ENCODE results near the gene MLH3. TPM values are rescaled to one million over a fixed set of nuclear protein-coding genes. Genes with fewer than 3 reads are reported as not detected.
"Not testable (repeated sequence)": the region's sequence is repeated elsewhere in the genome, so short reads cannot be mapped to it uniquely, and the experiment has no call there.

Gene MLH3
- total and polyA plus RNA-seq, 2 donors (not counting 3 experiments of a cell fraction or from before 2014, with no cell fraction given) = 4.8 to 16.5 TPM

- Histone ChIP-seq H3K4me2 (ENCODE audit: insufficient read depth, low read length) (peak overlapping the region; percentile 95), H3K4me1 (ENCODE audit: control insufficient read depth, extremely low read depth, insufficient read depth, low read length) (peaks cover 17% of the 10 kb centered on the region), H2AFZ (ENCODE audit: low read depth, low read length) (peak overlapping the region; percentile 55), H3K9me1 (replicated peaks; ENCODE audit: control insufficient read depth, extremely low read depth, insufficient read depth, low read length) (no peaks in the 10 kb centered on the region), H3K79me2 (ENCODE audit: control insufficient read depth, insufficient read depth, low read length) (peaks cover 2% of the 10 kb centered on the region), H3K27me3 (ENCODE audit: control insufficient read depth in 2 of 2, insufficient read depth in 2 of 2, low read length in 2 of 2) (no peaks in the 10 kb centered on the region), H3K9ac (replicated peaks; ENCODE audit: extremely low read depth, insufficient read depth, low read length) (peak overlapping the region; percentile 72), H3K4me3 (replicated peaks in 1 of 3; ENCODE audit: insufficient read depth in 1 of 3, low read depth in 1 of 3, low read length in 3 of 3) (peak overlapping the region; percentile 31 to 69 (median 59)), H3K36me3 (ENCODE audit: control insufficient read depth in 2 of 2, extremely low read depth in 1 of 2, insufficient read depth in 2 of 2, low read length in 2 of 2) (no peaks in the 10 kb centered on the region), H4K20me1 (replicated peaks; ENCODE audit: control insufficient read depth, extremely low read depth, insufficient read depth, low read length) (no peaks in the 10 kb centered on the region), H3K27ac (ENCODE audit: insufficient read depth, low read depth, low read length) (peak overlapping the region; percentile 86), H3K9me3 (replicated peaks; ENCODE audit: control insufficient read depth, insufficient read depth, low read length) (no peaks in the 10 kb centered on the region)
- dilution Hi-C loops (cut with MboI; ENCODE audit: extremely low pct_ligation_motif_present, low sequenced_read_pairs) = no loop called here
- peak; percentile 78 for DNase-seq (ENCODE audit: low read depth, low spot score)
- intact Hi-C loops (cut with micrococcal nuclease) = loop anchor here (1.0 to 5.0 kb wide), 4 partner anchors 9 to 122 kb away; partner anchors contain the start of genes EIF2B2 and PGF
- peak; percentile 12 for FAIRE-seq
- BruUV-seq (replicated peaks) = TSS peak; percentile 76
- POLR2A ChIA-PET = interaction anchor here (1.3 kb wide), 1 partner anchor 113 kb away, joined by 4 read pairs; the partner anchor contains the start of gene PGF
- CTCF ChIA-PET = interaction anchor here (0.9 to 2.8 kb wide), 8 partner anchors 20 to 124 kb away, joined by 3 to 15 read pairs (median 4); no protein-coding TSS in a partner anchor
- TF ChIP-seq FOS (IDR thresholded peaks at IDR 0.05; ENCODE audit: borderline replicate concordance, insufficient read depth, low read length) (peak; percentile 46), POLR2A (IDR thresholded peaks at IDR 0.05; ENCODE audit: low read depth, low read length) (no peak)
Observed at GRCh38 chr14:75068294-75069120, 17.2 kb upstream of the MLH3 start.

GRCh38 chr14:75067765-75068164, 16.5 kb upstream of the MLH3 start:
- H3K36me3 ChIP-seq (ENCODE audit: control insufficient read depth in 2 of 2, extremely low read depth in 1 of 2, insufficient read depth in 2 of 2, low read length in 2 of 2); DNase-seq (ENCODE audit: low read depth, low spot score); H4K20me1 ChIP-seq (replicated peaks; ENCODE audit: control insufficient read depth, extremely low read depth, insufficient read depth, low read length); H3K27me3 ChIP-seq (ENCODE audit: control insufficient read depth in 2 of 2, insufficient read depth in 2 of 2, low read length in 2 of 2); H2AFZ ChIP-seq (ENCODE audit: low read depth, low read length); H3K9me3 ChIP-seq (replicated peaks; ENCODE audit: control insufficient read depth, insufficient read depth, low read length); BruUV-seq (replicated peaks); H3K9me1 ChIP-seq (replicated peaks; ENCODE audit: control insufficient read depth, extremely low read depth, insufficient read depth, low read length); dilution Hi-C loops (cut with MboI; ENCODE audit: extremely low pct_ligation_motif_present, low sequenced_read_pairs); H3K27ac ChIP-seq (ENCODE audit: insufficient read depth, low read depth, low read length); H3K9ac ChIP-seq (replicated peaks; ENCODE audit: extremely low read depth, insufficient read depth, low read length); H3K79me2 ChIP-seq (ENCODE audit: control insufficient read depth, insufficient read depth, low read length); H3K4me3 ChIP-seq (replicated peaks in 1 of 3; ENCODE audit: insufficient read depth in 1 of 3, low read depth in 1 of 3, low read length in 3 of 3); FAIRE-seq: not testable (repeated sequence)
- POLR2A ChIA-PET = interaction anchor here (1.3 kb wide), 1 partner anchor 112 kb away, joined by 4 read pairs; the partner anchor contains the start of gene PGF
- intact Hi-C loops (cut with micrococcal nuclease) = loop anchor here (2.0 to 5.0 kb wide), 3 partner anchors 65 to 121 kb away; partner anchors contain the start of genes EIF2B2 and PGF
- H3K4me1 ChIP-seq (ENCODE audit: control insufficient read depth, extremely low read depth, insufficient read depth, low read length) = peaks cover 24% of the 10 kb centered on the region
- H3K4me2 ChIP-seq (ENCODE audit: insufficient read depth, low read length) = peak overlapping the region; percentile 95
- CTCF ChIA-PET = interaction anchor here (0.9 to 2.8 kb wide), 6 partner anchors 18 to 120 kb away, joined by 3 to 11 read pairs (median 3); no protein-coding TSS in a partner anchor

All from endothelial cell of umbilical vein (primary cell).